ENCODE data around the gene FHIT.

GRCh38 chr3:60001369-60001768 is 1249.9 kb downstream of the FHIT start:
- TF ChIP-seq CTCF (IDR thresholded peaks at IDR 0.05) (no peak), EP300 (IDR thresholded peaks at IDR 0.05) (no peak), POLR2A (IDR thresholded peaks at IDR 0.05) (no peak), POLR2AphosphoS5 (IDR thresholded peaks at IDR 0.05) (no peak)
